K562 (cell line): ENCODE measurements around the gene RFC2. TPM values are rescaled to one million over a fixed set of nuclear protein-coding genes. Genes with fewer than 3 reads are reported as not detected.
A peak's percentile ranks its signal among the peaks of the same experiment; 100 is the strongest.

ENCODE experiments used
- ATAC-seq: fragments of 200-7000 bp; cut with Tn5 transposase; 3 replicates; pipeline ENCODE4 v1.9.1; 2020; ENCODE audit warnings: moderate library complexity
- BruUV-seq: library from RNA; stranded (reverse); fragments of 400-500 nt; replicated peaks from 2 replicates; lab custom pipeline; 2021; lab: Mats Ljungman, UMichigan
- CTCF ChIA-PET: fragments of 300-600 bp; formaldehyde crosslinking; extraction: SDS; loops from one replicate; lab custom pipeline; 2021; ENCODE audit warnings: low intra/inter-chr PET ratio; lab: Yijun Ruan, JAX
- POLR2A ChIA-PET: fragments of 300-600, 350-650 bp; sonication (Branson Sonifier 250); formaldehyde crosslinking; extraction: SDS; loops from one replicate; lab custom pipeline; 2021; ENCODE audit warnings: antibody characterized with exemption, inconsistent platforms; lab: Yijun Ruan, JAX
- DNase-seq, 4 experiments: peaks; one replicate each; pipeline versions ENCODE4 v3.0.0 to v3.0.0-alpha.2; 2011 to 2018; ENCODE audit warnings: low spot score in 3 of 4, mixed read lengths in 3 of 4; ENCODE audit errors: extremely low read depth in 1 of 4
- FAIRE-seq: peaks from 2 replicates; lab custom pipeline; 2011; peaks lifted over from hg19 to GRCh38; lab: Jason Lieb, UNC
- H2AFZ ChIP-seq: 2 replicates; pipeline ENCODE4 v1.6.0; 2011; ENCODE audit warnings: low read depth, low read length, control low read depth, inconsistent platforms
- H3K27ac ChIP-seq: fragments of 200-600 bp; 3 replicates; pipeline ENCODE4 v1.8.0; 2011; ENCODE audit warnings: low read depth, mild to moderate bottlenecking, control low read depth, inconsistent platforms, low read length, moderate library complexity, mixed read lengths; ENCODE audit errors: extremely low read depth
- H3K27me3 ChIP-seq, 2 experiments: fragments of 300-600 bp in 1 of 2; 2 replicates in 1 of 2; 3 replicates in 1 of 2; pipeline versions ENCODE4 v1.6.0 to v1.8.0; 2011; ENCODE audit warnings: inconsistent platforms in 2 of 2, low read length in 2 of 2, mild to moderate bottlenecking in 1 of 2, mixed read lengths in 1 of 2, moderate library complexity in 1 of 2; ENCODE audit not compliant: control insufficient read depth in 2 of 2, insufficient read depth in 2 of 2
- H3K36me3 ChIP-seq: fragments of 300-600 bp; 3 replicates; pipeline ENCODE4 v1.8.0; 2011; ENCODE audit warnings: mild to moderate bottlenecking, low read length, inconsistent platforms; ENCODE audit not compliant: control insufficient read depth, insufficient read depth
- H3K4me1 ChIP-seq, 2 experiments: fragments of 200-600 bp in 1 of 2; replicated peaks in 1 of 2; 2 replicates in 1 of 2; 3 replicates in 1 of 2; pipeline versions ENCODE4 v1.5.1 to v1.8.0; 2011; ENCODE audit warnings: inconsistent platforms in 2 of 2, low read length in 2 of 2, mild to moderate bottlenecking in 1 of 2, mixed read lengths in 1 of 2, moderate library complexity in 1 of 2; ENCODE audit not compliant: control insufficient read depth in 2 of 2, insufficient read depth in 2 of 2
- H3K4me2 ChIP-seq: 2 replicates; pipeline ENCODE4 v1.6.1; 2011; ENCODE audit warnings: low read length, control low read depth, inconsistent platforms, mixed read lengths; ENCODE audit not compliant: insufficient read depth
- H3K4me3 ChIP-seq: fragments of 200-600 bp; sonication (generic), shearing (Covaris generic); 2 replicates; pipeline ENCODE4 v1.5.1; 2016; ENCODE audit warnings: control low read depth, inconsistent platforms
- H3K79me2 ChIP-seq: fragments of 200-600 bp; 3 replicates; pipeline ENCODE4 v1.8.0; 2011; ENCODE audit warnings: low read length, inconsistent platforms; ENCODE audit not compliant: control insufficient read depth, insufficient read depth
- H3K9ac ChIP-seq, 2 experiments: 2 replicates each; pipeline versions ENCODE4 v1.6.0 to v1.6.1; 2011; ENCODE audit warnings: low read depth in 2 of 2, low read length in 2 of 2, control low read depth in 1 of 2, inconsistent platforms in 1 of 2, mild to moderate bottlenecking in 1 of 2, mixed read lengths in 1 of 2; ENCODE audit not compliant: insufficient read depth in 1 of 2
- H3K9me1 ChIP-seq: one replicate; pipeline ENCODE4 v1.6.0; 2011; ENCODE audit warnings: inconsistent platforms, mild to moderate bottlenecking, low read length, moderate library complexity; ENCODE audit not compliant: control insufficient read depth, insufficient read depth
- H3K9me3 ChIP-seq: replicated peaks from 2 replicates; pipeline ENCODE4 v1.5.1; 2011; ENCODE audit warnings: low read depth, low read length, inconsistent platforms; ENCODE audit not compliant: control insufficient read depth, insufficient read depth
- H4K20me1 ChIP-seq: replicated peaks from 2 replicates; pipeline ENCODE4 v1.6.1; 2011; ENCODE audit warnings: low read length, inconsistent platforms, mixed read lengths; ENCODE audit not compliant: control insufficient read depth, insufficient read depth
- NR2C1 ChIP-seq, 2 experiments: fragments of 450-650 bp; IDR thresholded peaks; 2 replicates each; pipeline ENCODE4 v1.6.1; 2017; ENCODE audit warnings: mild to moderate bottlenecking in 2 of 2, antibody characterized with exemption in 1 of 2, inconsistent platforms in 1 of 2, missing compliant biosample characterization in 1 of 2, missing genetic modification characterization in 1 of 2
- WGBS: fragments of 100-300 bp; shearing (Covaris generic); methylation state at CpG from one replicate; pipeline ENCODE4 v1.1.6; 2016; ENCODE audit warnings: low coverage, mixed read lengths; ENCODE audit not compliant: insufficient coverage; ENCODE audit errors: missing lambda C conversion rate; 5-methylcytosine and 5-hydroxymethylcytosine counted together
- in situ Hi-C: fragments of 300-500 bp; cut with MboI; formaldehyde crosslinking; loops from 4 replicates; pipeline ENCODE4 v1.15.0; 2018; ENCODE audit warnings: inconsistent platforms, mixed read lengths
- intact Hi-C: fragments of 100-400 bp; cut with micrococcal nuclease; formaldehyde crosslinking; loops from 2 replicates; pipeline ENCODE4 v1.14.2; 2022
- polyA plus RNA-seq, 8 experiments: library from polyadenylated mRNA; depleted of rRNA in 4 of 8; stranded (reverse) in 5 of 8; unstranded in 3 of 8; fragments of >200 nt; fragmentation: Nextera tagmentation in 2 of 8; fragmentation: Illumina TruSeq in 1 of 8; extraction: Ambion mirVana in 2 of 8; extraction: Trizol in 1 of 8; gene quantifications; 2 replicates each; pipeline versions ENCODE4 v1.2.1 to v1.2.3, GENCODE V29; 2011 to 2014; ENCODE audit warnings: inconsistent platforms in 1 of 8, missing spikeins in 1 of 8
- total RNA-seq, 7 experiments: library from RNA; depleted of rRNA in 6 of 7; stranded (reverse); fragments of >200 nt in 6 of 7; fragmentation: Illumina TruSeq in 2 of 7; extraction: Trizol in 2 of 7; gene quantifications; 2 replicates each; pipeline versions ENCODE4 v1.2.1 to v1.2.3, GENCODE V29; 2011 to 2021; ENCODE audit warnings: low replicate concordance in 1 of 7
- TF ChIP-seq, protein P1 (sequence below): sonication (generic); formaldehyde crosslinking; IDR thresholded peaks from 2 replicates; pipeline ENCODE4 v1.8.0; 2023; ENCODE audit warnings: missing genetic modification reagents, mild to moderate bottlenecking, borderline replicate concordance

Gene RFC2
- total and polyA plus RNA-seq, 9 of the 15 experiments (the other 6 are each of a cell fraction or from before 2014, with no cell fraction given): 32.5 to 161 (median 102) TPM

DNA sequence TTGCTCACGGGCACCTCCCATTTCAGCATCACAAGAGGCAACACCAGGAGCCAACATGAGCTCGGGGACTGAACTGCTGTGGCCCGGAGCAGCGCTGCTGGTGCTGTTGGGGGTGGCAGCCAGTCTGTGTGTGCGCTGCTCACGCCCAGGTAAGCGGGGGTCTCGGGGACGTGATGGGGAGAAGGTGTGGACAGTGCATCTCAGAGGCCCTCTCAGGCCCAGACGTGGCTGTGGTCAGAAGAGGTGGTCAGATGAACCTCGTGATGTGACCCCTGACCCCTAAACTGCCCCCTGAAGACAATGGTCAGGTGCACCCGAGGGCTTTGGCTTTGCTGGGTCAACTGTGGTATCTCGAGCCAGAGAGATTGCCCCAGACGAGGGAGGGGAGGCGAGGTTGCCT is 38.3 kb downstream of the RFC2 start:
- WGBS: 20% methylated on average over 14 of the region's 15 CpGs
- H3K9me1 ChIP-seq: no peaks in the 10 kb centered on the region
- ChIA-PET CTCF (no interaction called here), POLR2A (interaction anchor here (0.6 kb wide), 1 partner anchor 24 kb away, joined by 4 read pairs; no protein-coding TSS in a partner anchor)
- no peak overlapping the region for H3K4me2 ChIP-seq
- no peak for TF ChIP-seq NR2C1 (IDR thresholded peaks at IDR 0.05)
- peak; percentile 33; the same call in 1 of the 2 replicates for TF ChIP-seq NR2C1 (tag; IDR thresholded peaks at IDR 0.05)
- TF ChIP-seq, protein P1, sequence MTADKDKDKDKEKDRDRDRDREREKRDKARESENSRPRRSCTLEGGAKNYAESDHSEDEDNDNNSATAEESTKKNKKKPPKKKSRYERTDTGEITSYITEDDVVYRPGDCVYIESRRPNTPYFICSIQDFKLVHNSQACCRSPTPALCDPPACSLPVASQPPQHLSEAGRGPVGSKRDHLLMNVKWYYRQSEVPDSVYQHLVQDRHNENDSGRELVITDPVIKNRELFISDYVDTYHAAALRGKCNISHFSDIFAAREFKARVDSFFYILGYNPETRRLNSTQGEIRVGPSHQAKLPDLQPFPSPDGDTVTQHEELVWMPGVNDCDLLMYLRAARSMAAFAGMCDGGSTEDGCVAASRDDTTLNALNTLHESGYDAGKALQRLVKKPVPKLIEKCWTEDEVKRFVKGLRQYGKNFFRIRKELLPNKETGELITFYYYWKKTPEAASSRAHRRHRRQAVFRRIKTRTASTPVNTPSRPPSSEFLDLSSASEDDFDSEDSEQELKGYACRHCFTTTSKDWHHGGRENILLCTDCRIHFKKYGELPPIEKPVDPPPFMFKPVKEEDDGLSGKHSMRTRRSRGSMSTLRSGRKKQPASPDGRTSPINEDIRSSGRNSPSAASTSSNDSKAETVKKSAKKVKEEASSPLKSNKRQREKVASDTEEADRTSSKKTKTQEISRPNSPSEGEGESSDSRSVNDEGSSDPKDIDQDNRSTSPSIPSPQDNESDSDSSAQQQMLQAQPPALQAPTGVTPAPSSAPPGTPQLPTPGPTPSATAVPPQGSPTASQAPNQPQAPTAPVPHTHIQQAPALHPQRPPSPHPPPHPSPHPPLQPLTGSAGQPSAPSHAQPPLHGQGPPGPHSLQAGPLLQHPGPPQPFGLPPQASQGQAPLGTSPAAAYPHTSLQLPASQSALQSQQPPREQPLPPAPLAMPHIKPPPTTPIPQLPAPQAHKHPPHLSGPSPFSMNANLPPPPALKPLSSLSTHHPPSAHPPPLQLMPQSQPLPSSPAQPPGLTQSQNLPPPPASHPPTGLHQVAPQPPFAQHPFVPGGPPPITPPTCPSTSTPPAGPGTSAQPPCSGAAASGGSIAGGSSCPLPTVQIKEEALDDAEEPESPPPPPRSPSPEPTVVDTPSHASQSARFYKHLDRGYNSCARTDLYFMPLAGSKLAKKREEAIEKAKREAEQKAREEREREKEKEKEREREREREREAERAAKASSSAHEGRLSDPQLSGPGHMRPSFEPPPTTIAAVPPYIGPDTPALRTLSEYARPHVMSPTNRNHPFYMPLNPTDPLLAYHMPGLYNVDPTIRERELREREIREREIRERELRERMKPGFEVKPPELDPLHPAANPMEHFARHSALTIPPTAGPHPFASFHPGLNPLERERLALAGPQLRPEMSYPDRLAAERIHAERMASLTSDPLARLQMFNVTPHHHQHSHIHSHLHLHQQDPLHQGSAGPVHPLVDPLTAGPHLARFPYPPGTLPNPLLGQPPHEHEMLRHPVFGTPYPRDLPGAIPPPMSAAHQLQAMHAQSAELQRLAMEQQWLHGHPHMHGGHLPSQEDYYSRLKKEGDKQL (CRISPR knock-in tag): no peak
- no peak overlapping the region for H3K4me3 ChIP-seq
- ATAC-seq (no peak), FAIRE-seq (no peak), DNase-seq (no peak)
- peaks cover 0 to 24% of the 10 kb centered on the region in 2 experiments; a peak in 3 of 5 replicates for H3K4me1 ChIP-seq
- no peaks in the 10 kb centered on the region for H3K9me3 ChIP-seq
- H3K36me3 ChIP-seq: no peaks in the 10 kb centered on the region
- no peaks in the 10 kb centered on the region for H3K27me3 ChIP-seq
- H4K20me1 ChIP-seq: no peaks in the 10 kb centered on the region; the same call in 1 of the 2 replicates
- no peaks in the 10 kb centered on the region for H3K79me2 ChIP-seq
- H3K27ac ChIP-seq: no peak overlapping the region
- in situ Hi-C loops (no loop called here), intact Hi-C loops (no loop called here)
- no TSS peak for BruUV-seq
- 0 out of 4 replicates have a peak overlapping the region, but pooled peaks of 1 of the 2 experiments have one; percentile 27 for H3K9ac ChIP-seq
- H2AFZ ChIP-seq: no peak overlapping the region
